BE2C (cell line): ENCODE data around the gene SAMD14.

Source experiments
- DNase-seq: peaks from one replicate; pipeline ENCODE4 v3.0.0-alpha.2; 2020
- H3K27me3 ChIP-seq: fragments of 250-450 bp; sonication (Bioruptor Pico); 2 replicates; pipeline ENCODE4 v1.5.1; 2020; ENCODE audit warnings: mild to moderate bottlenecking
- H3K36me3 ChIP-seq: fragments of 250-450 bp; sonication (Bioruptor Pico); 2 replicates; pipeline ENCODE4 v1.5.1; 2020; ENCODE audit warnings: mild to moderate bottlenecking
- H3K4me1 ChIP-seq: fragments of 250-450 bp; sonication (Bioruptor Pico); 2 replicates; pipeline ENCODE4 v1.5.1; 2020
- H3K4me3 ChIP-seq: 2 replicates; pipeline ENCODE4 v1.5.1; 2011; ENCODE audit warnings: low read depth, low read length
- H3K9me3 ChIP-seq: fragments of 250-450 bp; sonication (Bioruptor Pico); 2 replicates; pipeline ENCODE4 v1.5.1; 2020
- TF ChIP-seq, protein P1 (sequence below): IDR thresholded peaks from 2 replicates; pipeline ENCODE4 v1.5.1; 2012; ENCODE audit warnings: mild to moderate bottlenecking, low read depth, low read length

Gene SAMD14

DNA sequence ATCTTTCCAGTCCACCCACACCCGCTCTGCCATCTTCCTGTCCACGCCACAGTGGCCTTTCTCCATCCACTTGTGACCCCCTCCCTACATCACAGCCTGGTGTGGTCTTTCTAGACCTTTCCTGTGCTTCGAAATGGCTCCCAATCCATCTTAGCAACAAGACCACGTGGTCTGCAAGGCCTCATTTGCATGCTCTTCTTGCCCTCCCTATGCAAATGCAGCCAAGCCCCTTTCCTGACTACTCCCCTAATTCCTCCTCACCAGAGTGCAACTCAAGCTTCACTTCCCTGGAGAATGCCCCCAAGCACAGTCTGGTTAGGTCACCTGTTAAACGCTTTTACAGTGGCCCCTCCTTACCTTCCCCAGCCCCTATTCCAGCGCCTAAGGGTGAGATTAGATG lies 14.4 kb upstream of the SAMD14 start:
- Histone ChIP-seq H3K4me3 (no peak overlapping the region), H3K9me3 (no peaks in the 10 kb centered on the region), H3K36me3 (peaks cover 74% of the 10 kb centered on the region), H3K27me3 (no peaks in the 10 kb centered on the region), H3K4me1 (peaks cover 11% of the 10 kb centered on the region)
- no peak for DNase-seq
- TF ChIP-seq, protein P1, sequence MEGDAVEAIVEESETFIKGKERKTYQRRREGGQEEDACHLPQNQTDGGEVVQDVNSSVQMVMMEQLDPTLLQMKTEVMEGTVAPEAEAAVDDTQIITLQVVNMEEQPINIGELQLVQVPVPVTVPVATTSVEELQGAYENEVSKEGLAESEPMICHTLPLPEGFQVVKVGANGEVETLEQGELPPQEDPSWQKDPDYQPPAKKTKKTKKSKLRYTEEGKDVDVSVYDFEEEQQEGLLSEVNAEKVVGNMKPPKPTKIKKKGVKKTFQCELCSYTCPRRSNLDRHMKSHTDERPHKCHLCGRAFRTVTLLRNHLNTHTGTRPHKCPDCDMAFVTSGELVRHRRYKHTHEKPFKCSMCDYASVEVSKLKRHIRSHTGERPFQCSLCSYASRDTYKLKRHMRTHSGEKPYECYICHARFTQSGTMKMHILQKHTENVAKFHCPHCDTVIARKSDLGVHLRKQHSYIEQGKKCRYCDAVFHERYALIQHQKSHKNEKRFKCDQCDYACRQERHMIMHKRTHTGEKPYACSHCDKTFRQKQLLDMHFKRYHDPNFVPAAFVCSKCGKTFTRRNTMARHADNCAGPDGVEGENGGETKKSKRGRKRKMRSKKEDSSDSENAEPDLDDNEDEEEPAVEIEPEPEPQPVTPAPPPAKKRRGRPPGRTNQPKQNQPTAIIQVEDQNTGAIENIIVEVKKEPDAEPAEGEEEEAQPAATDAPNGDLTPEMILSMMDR, result no peak

DNA sequence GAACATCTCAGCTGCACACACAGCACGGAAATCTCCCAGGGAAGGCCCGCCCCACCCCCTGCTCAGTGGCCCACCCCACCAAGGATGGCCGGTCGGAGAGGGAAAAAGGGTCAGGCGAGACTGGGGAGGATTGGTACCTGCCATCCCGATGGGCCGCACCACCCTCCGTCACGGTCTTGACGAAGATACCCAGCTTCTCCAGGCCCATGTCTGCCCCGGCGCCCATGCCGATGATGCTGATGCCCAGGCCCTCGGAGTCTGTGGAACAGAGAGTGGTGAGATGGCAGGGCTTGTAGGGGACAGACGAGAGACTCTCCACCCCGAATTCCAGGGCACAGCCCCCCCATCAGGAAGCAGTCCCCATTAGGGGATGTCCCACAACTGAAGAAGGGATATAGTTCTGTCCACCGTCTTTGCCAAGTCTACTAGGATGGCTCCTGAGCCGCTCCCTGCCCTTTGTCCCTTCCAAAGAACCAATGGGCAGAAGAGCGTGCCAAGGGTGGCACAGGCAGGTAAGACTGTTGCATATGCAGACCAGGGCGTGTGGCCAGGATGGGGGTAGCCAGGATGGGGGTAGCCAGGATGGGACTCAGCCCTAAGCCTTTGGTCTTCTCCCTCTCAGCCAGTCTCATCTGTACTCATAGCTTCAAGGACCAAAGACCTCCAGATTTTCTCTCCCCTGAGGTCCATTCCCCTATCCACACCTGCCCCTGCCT lies 13.7 kb upstream of the SAMD14 start:
- TF ChIP-seq, protein P1, result no peak
- no peak for DNase-seq
- peaks cover 11% of the 10 kb centered on the region for H3K4me1 ChIP-seq
- no peaks in the 10 kb centered on the region for H3K9me3 ChIP-seq
- no peak overlapping the region for H3K4me3 ChIP-seq
- H3K27me3 ChIP-seq, result no peaks in the 10 kb centered on the region
- peaks cover 79% of the 10 kb centered on the region for H3K36me3 ChIP-seq

DNA sequence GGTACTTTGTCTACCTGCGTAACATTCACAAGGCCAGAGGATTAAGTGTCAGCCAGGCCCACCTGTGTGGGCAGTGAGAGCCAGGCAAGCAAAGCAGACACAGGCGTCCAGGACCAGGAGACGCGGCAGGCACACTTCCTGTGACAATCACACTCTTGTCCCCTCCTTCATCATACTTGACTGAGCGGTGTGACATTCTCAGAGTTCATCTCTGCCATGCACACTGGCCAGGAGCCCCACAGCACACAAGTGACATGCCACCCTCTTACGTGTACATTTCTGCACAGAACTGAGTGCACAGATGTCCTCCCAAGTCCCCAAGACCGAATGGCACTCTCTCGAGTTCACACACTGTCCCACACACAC lies 11.8 kb upstream of the SAMD14 start:
- no peaks in the 10 kb centered on the region for H3K27me3 ChIP-seq
- TF ChIP-seq, protein P1, result no peak
- no peak for DNase-seq
- H3K4me1 ChIP-seq, result peaks cover 11% of the 10 kb centered on the region
- H3K4me3 ChIP-seq, result no peak overlapping the region
- peaks cover 98% of the 10 kb centered on the region for H3K36me3 ChIP-seq
- H3K9me3 ChIP-seq, result no peaks in the 10 kb centered on the region

DNA sequence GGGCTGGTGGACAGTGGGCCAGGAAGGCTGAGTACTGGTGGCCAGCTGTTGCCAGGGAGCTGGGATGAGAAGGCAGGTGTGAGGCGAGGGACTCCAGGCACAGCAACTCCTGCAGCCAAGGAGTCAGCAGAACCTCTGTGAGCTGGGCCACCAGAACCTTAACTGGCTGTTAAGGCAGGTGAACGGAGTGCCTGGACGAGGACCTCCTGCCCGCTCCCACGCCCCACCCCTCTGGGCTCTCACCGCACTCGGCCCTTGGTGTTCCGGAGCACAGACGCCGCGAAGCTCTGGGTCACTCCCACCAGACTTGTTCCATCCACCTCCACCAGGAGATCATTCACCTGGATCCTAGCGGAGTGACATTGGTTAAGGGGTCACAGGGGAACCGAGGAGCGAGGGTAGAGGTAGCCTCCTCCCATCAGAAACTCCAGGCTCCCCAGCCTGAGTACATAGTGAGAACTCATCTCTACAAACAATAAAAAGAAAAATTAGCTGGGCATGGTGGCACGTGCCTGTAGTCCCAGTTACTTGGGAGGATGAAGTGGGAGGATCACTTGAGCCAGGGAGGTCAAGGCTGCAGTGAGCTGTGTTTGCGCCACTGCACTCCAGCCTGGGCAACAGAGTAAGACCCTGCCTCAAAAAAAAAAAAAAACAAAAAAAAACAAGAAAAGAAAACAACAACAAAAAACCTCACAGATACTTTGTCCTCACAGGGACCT lies 11.2 kb upstream of the SAMD14 start:
- Histone ChIP-seq H3K27me3 (no peaks in the 10 kb centered on the region), H3K4me1 (peaks cover 11% of the 10 kb centered on the region), H3K4me3 (no peak overlapping the region), H3K36me3 (peaks cover 98% of the 10 kb centered on the region), H3K9me3 (no peaks in the 10 kb centered on the region)
- no peak for DNase-seq
- TF ChIP-seq, protein P1, result no peak

DNA sequence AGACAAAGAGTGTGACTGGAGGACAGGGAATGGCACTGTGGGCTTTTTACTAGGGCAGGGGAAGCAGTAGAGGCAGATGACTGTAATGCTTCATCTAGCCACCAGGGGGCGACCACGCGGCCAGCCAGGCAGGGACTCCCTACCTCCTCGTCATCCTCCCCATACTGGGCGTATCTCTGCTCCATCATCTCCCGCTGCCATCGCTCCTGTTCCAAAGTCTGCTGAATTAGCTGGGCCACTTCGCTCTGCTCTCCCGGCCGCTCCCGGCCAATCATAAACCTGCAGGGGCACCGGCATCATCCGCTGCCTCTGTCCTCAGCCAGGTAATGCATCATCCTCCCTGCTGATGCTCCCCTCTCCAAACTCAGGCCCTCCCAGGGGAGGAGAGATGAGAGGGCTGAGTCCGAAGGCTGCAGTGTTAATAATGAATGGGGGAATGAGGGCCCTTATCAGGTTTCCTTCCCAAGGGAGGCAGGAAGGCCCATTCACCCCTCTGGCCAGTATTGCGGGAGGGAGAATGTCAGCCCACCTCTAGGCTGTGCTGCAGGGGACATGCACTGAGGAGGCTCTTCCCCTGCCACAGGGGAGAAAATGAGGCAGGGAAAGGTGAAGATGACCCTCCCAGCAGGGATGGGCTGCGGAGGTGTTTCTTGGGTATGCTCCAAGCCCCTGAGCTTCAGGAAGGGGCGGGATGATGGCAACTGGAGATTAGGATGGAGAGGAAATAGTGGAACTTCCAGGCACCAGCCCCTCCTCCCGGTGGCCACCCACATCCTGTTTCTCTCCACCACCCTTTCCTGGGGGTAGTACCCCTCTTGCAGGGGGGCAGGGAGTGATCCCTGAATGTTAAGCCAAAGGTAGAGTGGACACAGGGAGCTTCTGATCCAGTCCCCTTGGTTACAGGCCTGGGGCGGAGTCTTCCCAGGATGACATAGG lies 10.3 kb upstream of the SAMD14 start:
- H3K4me3 ChIP-seq, result peak overlapping the region; percentile 19; the same call in 1 of the 2 replicates
- H3K4me1 ChIP-seq, result peaks cover 11% of the 10 kb centered on the region
- H3K27me3 ChIP-seq, result no peaks in the 10 kb centered on the region
- TF ChIP-seq, protein P1, result peak; percentile 65
- DNase-seq, result peak; percentile 89
- no peaks in the 10 kb centered on the region for H3K9me3 ChIP-seq
- peaks cover 98% of the 10 kb centered on the region for H3K36me3 ChIP-seq
